Activated CD4-positive, alpha-beta T cell treated with anti-CD3 and anti-CD28 coated beads for 24 hours (primary cell): ENCODE measurements around the gene TMEM80.
"Not testable (repeated sequence)": the region's sequence is repeated elsewhere in the genome, so short reads cannot be mapped to it uniquely, and the experiment has no call there.

Source experiments
- DNase-seq, 2 donors: peaks; one replicate each; pipeline ENCODE4 v3.0.0-alpha.2; 2020; ENCODE audit warnings: low read depth in 2 of 2

The TMEM80 gene

GRCh38 chr11:695538-696248 lies at the start of gene TMEM80:
Gene TMEM80 (plus strand): TSS chr11:695816. CDS start chr11:695828, 12 bp downstream.
- DNase-seq: peak; percentile 94 to 97

- DNase-seq: no peak
Observed at GRCh38 chr11:646214-646613, 49.4 kb upstream of the TMEM80 start.

- DNase-seq: not testable (repeated sequence)
Observed at GRCh38 chr11:647672-648158, 47.9 kb upstream of the TMEM80 start.

- DNase-seq: no peak
Observed at GRCh38 chr11:650482-650881, 45.1 kb upstream of the TMEM80 start.

DNA sequence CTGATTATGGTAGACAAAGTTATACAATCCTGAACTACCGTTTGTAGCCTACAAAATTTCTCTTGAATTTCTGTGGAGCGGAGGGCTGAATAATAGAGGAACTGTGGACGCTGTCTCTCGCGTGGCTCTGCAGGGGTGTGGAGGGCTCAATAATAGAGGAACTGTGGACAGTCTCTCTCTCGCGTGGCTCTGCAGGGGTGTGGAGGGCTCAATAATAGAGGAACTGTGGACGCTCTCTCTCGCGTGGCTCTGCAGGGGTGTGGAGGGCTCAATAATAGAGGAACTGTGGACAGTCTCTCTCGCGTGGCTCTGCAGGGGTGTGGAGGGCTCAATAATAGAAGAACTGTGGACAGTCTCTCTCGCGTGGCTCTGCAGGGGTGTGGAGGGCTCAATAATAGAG lies 42.5 kb upstream of the TMEM80 start:
- not testable (repeated sequence) for DNase-seq

- no peak for DNase-seq
Observed at GRCh38 chr11:653837-654236, 41.8 kb upstream of the TMEM80 start.

DNA sequence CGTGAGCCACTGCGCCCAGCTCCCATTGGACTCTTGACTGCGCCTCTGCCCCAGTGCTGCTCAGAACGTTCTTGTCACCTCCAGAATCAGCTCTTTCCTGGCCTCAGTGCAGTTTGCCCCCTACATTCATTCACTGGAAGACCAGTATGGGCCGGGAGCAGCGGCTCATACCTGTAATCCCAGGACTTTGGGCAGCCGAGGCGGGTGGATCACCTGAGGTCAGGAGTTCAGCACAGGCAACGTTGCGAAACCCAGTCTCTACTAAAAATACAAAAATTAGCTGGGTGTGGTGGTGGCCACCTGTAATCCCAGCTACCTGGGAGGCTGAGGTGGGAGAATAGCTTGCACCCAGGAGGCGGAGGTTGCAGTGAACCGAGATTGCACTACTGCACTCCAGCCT lies 41.2 kb upstream of the TMEM80 start:
- not testable (repeated sequence) for DNase-seq

DNA sequence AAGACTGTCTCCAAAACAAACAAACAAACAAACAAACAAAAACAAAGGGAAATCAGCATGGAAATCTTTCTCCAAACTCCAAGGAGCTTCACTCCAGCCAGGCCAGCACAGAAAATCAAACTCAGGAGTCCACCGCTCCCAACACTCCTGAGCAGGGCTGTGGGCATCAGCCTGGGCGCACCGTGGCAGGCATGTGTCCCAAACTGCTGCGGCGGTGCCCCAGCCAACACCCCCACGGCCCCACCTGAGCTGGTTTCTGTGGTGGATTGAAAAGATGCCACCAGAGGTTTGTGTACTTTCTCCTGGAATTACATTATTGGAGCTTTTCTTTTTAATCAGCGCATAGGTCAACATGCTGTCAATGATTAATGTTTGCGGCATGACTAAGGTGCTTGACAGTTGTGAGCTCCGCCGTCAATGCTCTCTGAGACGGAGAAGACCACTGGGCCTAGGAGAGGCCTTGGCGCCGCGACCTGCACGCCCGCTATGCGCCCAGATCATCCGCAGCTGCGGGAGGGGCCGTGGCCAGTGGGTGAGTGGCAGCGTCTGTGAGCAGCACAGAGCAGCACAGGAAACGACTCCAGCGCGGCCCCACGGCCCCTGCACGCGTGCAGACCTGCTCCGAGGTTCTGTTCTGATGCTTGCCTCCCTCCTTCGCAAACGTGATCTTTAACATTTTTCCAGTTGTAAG lies 40.4 kb upstream of the TMEM80 start:
- DNase-seq: no peak

DNA sequence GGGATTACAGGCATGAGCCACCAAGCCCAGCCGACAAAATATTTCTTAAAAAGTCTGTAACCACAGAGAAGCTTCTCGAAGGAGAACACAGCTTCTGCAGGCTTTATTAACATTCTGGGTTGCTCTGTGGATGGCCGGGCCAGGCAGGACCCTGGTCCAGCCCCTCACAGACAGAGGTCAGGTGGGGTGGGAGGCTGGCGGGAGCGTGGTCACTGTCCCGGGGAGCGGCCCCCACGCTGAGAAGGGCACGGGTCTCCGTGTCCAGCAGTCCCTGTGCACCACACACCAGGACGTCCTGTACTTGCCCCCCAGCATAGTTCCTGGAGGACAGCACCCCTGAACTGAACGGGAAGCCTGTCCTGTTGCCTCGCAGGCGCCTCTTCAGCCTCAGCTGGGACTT lies 39.2 kb upstream of the TMEM80 start:
- no peak for DNase-seq

DNA sequence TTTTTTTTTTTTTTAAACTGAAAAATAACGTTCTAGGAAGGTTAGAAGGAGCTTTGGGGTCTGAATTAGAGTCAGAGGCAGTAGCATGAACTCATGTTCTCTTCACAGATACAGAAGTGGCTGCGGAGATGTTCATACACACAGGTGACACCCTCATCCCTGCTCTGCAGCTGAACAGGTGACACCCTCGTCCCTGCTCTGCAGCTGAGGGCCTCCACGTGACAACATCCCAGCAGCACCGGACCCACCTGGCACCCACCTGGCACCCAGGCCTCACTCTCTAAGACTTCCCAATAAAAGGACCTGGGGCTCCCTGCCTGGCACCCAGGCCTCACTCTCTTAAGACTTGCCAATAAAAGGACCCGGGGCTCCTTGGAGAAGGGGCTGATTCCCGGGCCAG lies 38.8 kb upstream of the TMEM80 start:
- DNase-seq: no peak

- DNase-seq: no peak
Observed at GRCh38 chr11:657691-658126, 37.9 kb upstream of the TMEM80 start.

DNA sequence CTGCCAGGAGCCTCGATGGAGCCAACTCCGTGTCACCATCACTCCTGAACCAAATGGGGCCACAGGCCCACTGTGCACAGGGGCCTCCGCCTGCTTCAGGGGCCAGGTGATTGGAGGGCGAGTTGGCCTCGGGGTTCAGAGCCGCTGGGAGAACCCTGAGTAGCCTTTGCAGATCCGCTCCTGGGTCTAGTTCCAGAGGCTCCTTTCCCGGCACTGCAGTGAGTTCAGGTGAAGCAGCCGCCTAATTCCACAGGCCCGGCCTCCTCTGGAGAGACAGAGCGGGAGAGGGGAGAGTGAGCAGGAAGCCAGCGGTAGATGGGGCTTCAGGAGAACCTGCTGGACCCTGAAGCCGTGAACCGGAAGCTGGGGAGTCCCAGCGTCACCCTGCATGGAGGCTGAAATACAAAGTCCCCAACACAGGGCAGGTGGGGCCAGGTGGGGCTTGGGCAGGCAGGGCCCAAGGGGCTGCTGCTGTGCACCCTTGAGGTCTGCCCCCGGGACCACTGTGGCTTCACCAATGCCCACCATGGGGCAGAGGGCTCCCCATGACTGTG lies 36.0 kb upstream of the TMEM80 start:
- no peak for DNase-seq

GRCh38 chr11:660281-660680 lies 35.3 kb upstream of the TMEM80 start:
- DNase-seq: no peak

DNA sequence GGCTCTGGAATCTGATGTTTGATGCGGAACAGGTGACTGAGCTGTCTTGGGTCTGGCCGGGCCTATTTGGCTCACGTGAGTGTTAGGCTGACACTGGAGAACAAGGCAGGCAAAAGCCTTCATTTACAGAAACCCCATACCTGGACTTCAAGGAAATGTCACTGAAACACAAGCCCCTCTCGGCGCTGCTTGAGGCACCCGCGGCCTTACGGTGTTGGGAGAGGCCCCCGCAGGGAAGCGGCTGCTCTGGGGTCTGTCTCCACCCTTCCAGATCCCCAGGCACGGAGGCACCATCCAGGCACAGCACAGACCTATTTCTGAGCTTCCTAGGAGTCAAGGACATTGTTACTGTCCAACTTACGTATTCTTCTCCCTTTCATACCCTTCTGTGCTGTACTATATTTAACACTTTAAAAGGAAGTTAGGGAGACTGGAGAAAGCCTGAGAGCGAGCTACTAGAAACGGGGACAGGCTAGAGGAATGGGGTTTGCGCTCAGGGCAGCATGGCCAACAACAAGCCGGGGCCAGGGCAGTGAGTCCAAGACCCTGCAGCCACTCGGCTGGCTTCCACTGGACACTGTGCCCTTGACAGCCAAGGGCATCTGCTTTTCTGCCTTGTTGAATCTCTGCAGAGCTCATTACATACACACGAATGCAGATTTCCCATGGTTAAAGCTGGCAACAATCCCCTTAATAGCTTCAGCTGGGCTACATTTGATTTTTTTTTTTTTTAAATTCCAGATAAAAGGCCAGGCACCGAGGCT lies 34.8 kb upstream of the TMEM80 start:
- no peak for DNase-seq

DNA sequence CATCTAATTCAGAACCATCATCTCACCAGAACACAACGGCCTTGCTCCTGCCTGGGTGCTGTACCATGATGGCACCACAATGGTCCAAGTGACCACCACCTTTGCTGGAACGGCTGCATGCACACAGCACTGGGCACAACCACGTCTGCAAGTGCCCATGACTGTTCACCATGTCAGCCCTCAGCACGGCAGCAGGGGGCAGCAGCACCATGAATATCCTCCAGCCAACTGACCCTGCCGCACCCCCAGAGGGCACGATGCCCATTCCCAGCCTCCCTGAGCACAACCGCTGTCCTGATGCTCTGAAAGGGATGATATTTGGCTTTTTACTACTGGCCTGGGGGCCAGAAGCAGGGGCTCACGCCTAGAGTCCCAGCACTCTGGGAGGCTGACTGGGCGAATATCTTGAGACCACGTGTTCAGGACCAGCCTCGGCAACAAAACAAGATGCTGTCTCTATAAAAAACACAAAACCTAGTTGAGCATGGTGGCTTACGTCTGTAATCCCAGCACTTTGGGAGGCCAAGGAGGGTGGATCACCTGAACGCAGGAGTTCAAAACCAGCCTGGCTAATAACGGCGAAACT lies 32.8 kb upstream of the TMEM80 start:
- no peak for DNase-seq

- DNase-seq: no peak
Observed at GRCh38 chr11:665062-665703, 30.4 kb upstream of the TMEM80 start.

DNA sequence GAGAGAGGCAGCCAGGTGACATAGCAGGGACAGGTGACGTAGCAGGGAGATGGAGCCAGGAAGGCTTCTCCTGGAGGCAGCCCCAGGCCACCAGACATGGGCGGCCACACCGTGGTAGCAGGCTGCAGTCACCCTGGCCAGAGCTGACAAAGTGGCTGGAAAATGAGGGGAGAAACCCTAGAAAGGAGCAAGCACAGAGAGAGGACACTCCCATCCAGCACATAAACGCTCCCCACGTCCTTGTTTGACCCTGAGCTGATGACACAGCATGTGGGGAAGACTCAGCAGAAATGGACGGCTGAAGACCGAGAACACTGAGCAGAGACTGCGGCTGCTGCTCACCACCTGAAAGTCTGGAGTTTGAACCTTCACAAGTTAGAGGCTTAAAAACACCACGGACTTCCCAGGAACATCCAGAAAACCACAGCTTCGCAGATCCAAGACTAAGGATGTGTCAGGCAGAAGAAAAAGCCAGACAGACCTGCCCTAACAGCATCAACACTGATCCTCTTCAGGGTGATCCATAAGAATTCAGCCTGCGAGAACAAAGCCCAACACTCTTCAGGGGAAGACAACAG lies 29.8 kb upstream of the TMEM80 start:
- no peak for DNase-seq

DNA sequence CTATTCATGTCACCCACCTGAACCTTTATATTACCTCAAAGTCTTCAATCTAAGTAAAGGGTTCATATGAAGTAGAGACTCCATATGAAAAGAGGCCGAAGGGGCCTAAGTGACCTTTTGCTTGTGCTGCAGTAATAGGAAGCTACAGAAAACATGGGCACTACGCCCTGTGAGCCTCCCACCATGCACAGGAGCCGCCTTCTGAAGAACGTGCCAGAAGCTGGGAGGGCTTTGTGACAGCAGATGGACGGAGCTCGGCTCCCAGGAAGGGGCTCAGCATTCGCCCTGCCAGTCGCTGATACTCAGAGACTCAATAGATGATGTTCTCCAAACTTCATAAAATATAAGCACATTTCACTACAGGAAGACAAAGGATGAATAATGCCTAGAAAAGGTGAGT lies 21.8 kb upstream of the TMEM80 start:
- no peak for DNase-seq

GRCh38 chr11:674406-674805 lies 21.2 kb upstream of the TMEM80 start:
- DNase-seq: no peak

GRCh38 chr11:678297-678696 lies 17.3 kb upstream of the TMEM80 start:
- no peak for DNase-seq
